A673 (cell line): ENCODE measurements around the gene CPLX3.

Experiments
- EZH2 ChIP-seq: fragments of 200-600 bp; sonication (generic); IDR thresholded peaks from 2 replicates; pipeline ENCODE4 v1.6.1; 2017; ENCODE audit warnings: borderline replicate concordance, low read depth, mild to moderate bottlenecking, mixed read lengths, antibody characterized with exemption, low read length; ENCODE audit not compliant: poor library complexity, severe bottlenecking
- TF ChIP-seq, protein P1 (sequence below): fragments of 300-800, 200-600 bp; sonication (generic); conservative IDR thresholded peaks from 2 replicates; pipeline ENCODE4 v1.5.1; 2017; ENCODE audit warnings: low read depth, mild to moderate bottlenecking, antibody characterized with exemption, low read length, moderate library complexity, mixed read lengths

DNA sequence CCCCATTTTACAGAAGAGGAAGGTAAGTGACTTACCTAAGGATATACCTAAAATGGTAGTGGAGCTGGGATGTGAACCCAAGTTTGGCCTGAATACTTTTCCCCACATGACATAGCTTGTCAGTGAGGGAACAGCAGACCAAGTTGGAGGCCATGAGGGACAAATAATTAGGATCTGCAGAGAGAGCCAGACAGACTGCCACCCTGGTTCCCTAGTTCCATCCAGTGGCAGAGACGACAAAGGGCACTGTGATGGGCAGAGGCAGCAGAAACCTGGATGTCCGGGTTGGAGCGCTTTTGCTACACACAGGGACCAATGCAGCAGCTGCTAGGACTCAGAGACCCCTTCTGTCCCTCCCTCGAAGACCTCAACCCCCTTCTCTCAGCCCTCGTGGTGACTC lies 1.2 kb downstream of the CPLX3 start:
- TF ChIP-seq, protein P1, sequence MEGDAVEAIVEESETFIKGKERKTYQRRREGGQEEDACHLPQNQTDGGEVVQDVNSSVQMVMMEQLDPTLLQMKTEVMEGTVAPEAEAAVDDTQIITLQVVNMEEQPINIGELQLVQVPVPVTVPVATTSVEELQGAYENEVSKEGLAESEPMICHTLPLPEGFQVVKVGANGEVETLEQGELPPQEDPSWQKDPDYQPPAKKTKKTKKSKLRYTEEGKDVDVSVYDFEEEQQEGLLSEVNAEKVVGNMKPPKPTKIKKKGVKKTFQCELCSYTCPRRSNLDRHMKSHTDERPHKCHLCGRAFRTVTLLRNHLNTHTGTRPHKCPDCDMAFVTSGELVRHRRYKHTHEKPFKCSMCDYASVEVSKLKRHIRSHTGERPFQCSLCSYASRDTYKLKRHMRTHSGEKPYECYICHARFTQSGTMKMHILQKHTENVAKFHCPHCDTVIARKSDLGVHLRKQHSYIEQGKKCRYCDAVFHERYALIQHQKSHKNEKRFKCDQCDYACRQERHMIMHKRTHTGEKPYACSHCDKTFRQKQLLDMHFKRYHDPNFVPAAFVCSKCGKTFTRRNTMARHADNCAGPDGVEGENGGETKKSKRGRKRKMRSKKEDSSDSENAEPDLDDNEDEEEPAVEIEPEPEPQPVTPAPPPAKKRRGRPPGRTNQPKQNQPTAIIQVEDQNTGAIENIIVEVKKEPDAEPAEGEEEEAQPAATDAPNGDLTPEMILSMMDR = no peak
- TF ChIP-seq EZH2 = no peak
